Left ventricle myocardium inferior (tissue), 1 donor: ENCODE measurements around the gene ATF2. TPM values are rescaled to one million over a fixed set of nuclear protein-coding genes. Genes with fewer than 3 reads are reported as not detected.
A peak's percentile ranks its signal among the peaks of the same experiment; 100 is the strongest.
"Not testable (repeated sequence)": the region's sequence is repeated elsewhere in the genome, so short reads cannot be mapped to it uniquely, and the experiment has no call there.

Experiments
- DNase-seq: peaks from one replicate; pipeline ENCODE4 v3.0.0-alpha.2; 2020
- H3K27ac ChIP-seq: fragments of 200-600 bp; replicated peaks from 2 replicates; pipeline ENCODE4 v1.8.0; 2021
- H3K27me3 ChIP-seq: fragments of 200-600 bp; 2 replicates; pipeline ENCODE4 v1.8.0; 2021; ENCODE audit warnings: low read depth
- H3K36me3 ChIP-seq: fragments of 200-600 bp; 2 replicates; pipeline ENCODE4 v1.8.0; 2021
- H3K4me1 ChIP-seq: fragments of 200-600 bp; 2 replicates; pipeline ENCODE4 v1.8.0; 2021
- H3K4me3 ChIP-seq: fragments of 200-600 bp; 2 replicates; pipeline ENCODE4 v1.8.0; 2021; ENCODE audit warnings: mild to moderate bottlenecking, moderate library complexity
- H3K9me3 ChIP-seq: fragments of 200-600 bp; replicated peaks from 2 replicates; pipeline ENCODE4 v1.8.0; 2021
- CTCF ChIP-seq: fragments of 200-600 bp; IDR thresholded peaks from 2 replicates; pipeline ENCODE4 v1.8.0; 2021; ENCODE audit warnings: antibody characterized with exemption, mild to moderate bottlenecking, borderline replicate concordance
- intact Hi-C: fragments of 100-400 bp; cut with micrococcal nuclease; formaldehyde crosslinking; loops from one replicate; pipeline ENCODE4 v1.11.0; 2022
- total RNA-seq: library from RNA; stranded (reverse); fragmentation: NEBNext Ultra II Directional; extraction: Animal tissue kit (Norgen Biotek cat#: 25700); gene quantifications from one replicate; pipeline ENCODE4 v1.2.1, GENCODE V29; 2021
- donor health status: DM: no; HTN: yes; CAD: no; lungs with severe emphysema.

Gene ATF2
- total RNA-seq, 1 donor from 2014 or later = 24.1 TPM

- Histone ChIP-seq H3K36me3 (peaks cover 25% of the 10 kb centered on the region), H3K27ac (no peak overlapping the region)
These were observed 41.3 kb downstream of the ATF2 start for GRCh38 chr2:175126661-175127060.

GRCh38 chr2:175123254-175123653 lies 44.7 kb downstream of the ATF2 start:
- intact Hi-C loops = no loop called here

More at GRCh38 chr2:175126661-175127060, 41.3 kb downstream of the ATF2 start:
- intact Hi-C loops = no loop called here
- H3K4me1 ChIP-seq = peaks cover 16% of the 10 kb centered on the region
- no peak overlapping the region for H3K4me3 ChIP-seq
- H3K27me3 ChIP-seq = no peaks in the 10 kb centered on the region
- no peaks in the 10 kb centered on the region for H3K9me3 ChIP-seq
- no peak for DNase-seq
- TF ChIP-seq CTCF = no peak

GRCh38 chr2:175111200-175111657 lies 56.8 kb downstream of the ATF2 start:
- H3K9me3 ChIP-seq = no peaks in the 10 kb centered on the region
- H3K27me3 ChIP-seq = no peaks in the 10 kb centered on the region
- no peak overlapping the region for H3K4me3 ChIP-seq
- TF ChIP-seq CTCF = peak; percentile 83
- H3K36me3 ChIP-seq = peaks cover 78% of the 10 kb centered on the region
- intact Hi-C loops = loop anchor here (10.0 kb wide), 1 partner anchor 174 kb away; no protein-coding TSS in a partner anchor
- no peak overlapping the region for H3K27ac ChIP-seq
- no peak for DNase-seq
- peaks cover 9% of the 10 kb centered on the region for H3K4me1 ChIP-seq

More at GRCh38 chr2:175123254-175123653, 44.7 kb downstream of the ATF2 start:
- Histone ChIP-seq H3K9me3 (no peaks in the 10 kb centered on the region), H3K27me3 (no peaks in the 10 kb centered on the region), H3K27ac (no peak overlapping the region), H3K4me1 (peaks cover 6% of the 10 kb centered on the region), H3K4me3 (no peak overlapping the region), H3K36me3 (peaks cover 10% of the 10 kb centered on the region)
- TF ChIP-seq CTCF = no peak
- DNase-seq = no peak

- H3K27me3 ChIP-seq, H3K27ac ChIP-seq, H3K4me3 ChIP-seq, DNase-seq, H3K4me1 ChIP-seq, intact Hi-C loops, H3K9me3 ChIP-seq: not testable (repeated sequence)
- peaks cover 57% of the 10 kb centered on the region for H3K36me3 ChIP-seq
These were observed 59.9 kb downstream of the ATF2 start for GRCh38 chr2:175108091-175108490.

- H3K27me3 ChIP-seq = no peaks in the 10 kb centered on the region
- intact Hi-C loops = no loop called here
- no peak overlapping the region for H3K27ac ChIP-seq
- H3K4me3 ChIP-seq = no peak overlapping the region
- H3K4me1 ChIP-seq = peaks cover 5% of the 10 kb centered on the region
- H3K36me3 ChIP-seq = peaks cover 54% of the 10 kb centered on the region
- TF ChIP-seq CTCF = no peak
- DNase-seq = no peak
- H3K9me3 ChIP-seq = no peaks in the 10 kb centered on the region
These were observed 60.9 kb downstream of the ATF2 start for GRCh38 chr2:175107146-175107545.

- Histone ChIP-seq H3K9me3 (no peaks in the 10 kb centered on the region), H3K27me3 (no peaks in the 10 kb centered on the region), H3K4me1 (peaks cover 13% of the 10 kb centered on the region), H3K4me3 (no peak overlapping the region), H3K36me3 (peaks cover 29% of the 10 kb centered on the region), H3K27ac (no peak overlapping the region)
- intact Hi-C loops = no loop called here
- no peak for DNase-seq
- no peak for TF ChIP-seq CTCF
These were observed 64.8 kb downstream of the ATF2 start for GRCh38 chr2:175103191-175103590.
